IMR-90 (cell line): Measurements from ENCODE around the gene KRTAP5-6. TPM values are rescaled to one million over a fixed set of nuclear protein-coding genes. Genes with fewer than 3 reads are reported as not detected.

Experiments used
- ATAC-seq: fragments of 200-7000 bp; cut with Tn5 transposase; 2 replicates; pipeline ENCODE4 v1.9.1; 2020; ENCODE audit warnings: low read depth, mild to moderate bottlenecking, moderate library complexity
- BruUV-seq: library from RNA; stranded (reverse); fragments of 400-500 nt; replicated peaks from 2 replicates; lab custom pipeline; 2021; lab: Mats Ljungman, UMichigan
- CTCF ChIA-PET: fragments of 300-600 bp; formaldehyde crosslinking; extraction: SDS; loops from one replicate; lab custom pipeline; 2021; ENCODE audit warnings: antibody characterized with exemption; lab: Yijun Ruan, JAX
- POLR2A ChIA-PET: fragments of 300-600 bp; sonication (Branson Sonifier 250); formaldehyde crosslinking; loops from one replicate; lab custom pipeline; 2022; ENCODE audit warnings: antibody characterized with exemption; ENCODE audit not compliant: unreplicated experiment; lab: Charles Lee
- DNase-seq: peaks from one replicate; pipeline ENCODE4 v3.0.0; 2013
- H2AFZ ChIP-seq: replicated peaks from 2 replicates; pipeline ENCODE3; 2013; ENCODE audit warnings: low read length, mild to moderate bottlenecking; ENCODE audit not compliant: poor library complexity
- H2AK5ac ChIP-seq: 2 replicates; pipeline ENCODE4 v1.6.1; 2013; ENCODE audit warnings: low read depth, low read length, inconsistent platforms
- H2AK9ac ChIP-seq: replicated peaks from 2 replicates; pipeline ENCODE3; 2013; ENCODE audit warnings: mild to moderate bottlenecking, low read depth, low read length, moderate library complexity; ENCODE audit not compliant: poor library complexity
- H2BK120ac ChIP-seq: 2 replicates; pipeline ENCODE4 v1.6.1; 2013; ENCODE audit warnings: low read depth, low read length, inconsistent platforms
- H2BK15ac ChIP-seq: 3 replicates; pipeline ENCODE4 v1.6.1; 2013; ENCODE audit warnings: low read depth, low read length, inconsistent platforms
- H2BK20ac ChIP-seq: 2 replicates; pipeline ENCODE4 v1.6.1; 2013; ENCODE audit warnings: low read depth, mild to moderate bottlenecking, inconsistent platforms, low read length, moderate library complexity
- H2BK5ac ChIP-seq: 2 replicates; pipeline ENCODE4 v1.6.1; 2013; ENCODE audit warnings: mild to moderate bottlenecking, low read depth, low read length, inconsistent platforms; ENCODE audit not compliant: poor library complexity, severe bottlenecking
- H3K14ac ChIP-seq: replicated peaks from 2 replicates; pipeline ENCODE4 v1.6.1; 2013; ENCODE audit warnings: low read depth, low read length, inconsistent platforms
- H3K18ac ChIP-seq: 2 replicates; pipeline ENCODE4 v1.6.1; 2013; ENCODE audit warnings: low read depth, low read length, control low read depth
- H3K23ac ChIP-seq: 2 replicates; pipeline ENCODE4 v1.6.1; 2013; ENCODE audit warnings: low read depth, low read length, inconsistent platforms
- H3K27ac ChIP-seq: 2 replicates; pipeline ENCODE4 v1.5.1; 2013; ENCODE audit warnings: mild to moderate bottlenecking, control low read depth, low read length; ENCODE audit not compliant: insufficient read depth
- H3K27me3 ChIP-seq: 2 replicates; pipeline ENCODE4 v1.6.1; 2013; ENCODE audit warnings: low read length; ENCODE audit not compliant: control insufficient read depth, insufficient read depth
- H3K36me3 ChIP-seq: 2 replicates; pipeline ENCODE4 v1.6.1; 2013; ENCODE audit warnings: low read length, mixed read lengths; ENCODE audit not compliant: control insufficient read depth, insufficient read depth
- H3K4ac ChIP-seq: 2 replicates; pipeline ENCODE4 v1.6.1; 2013; ENCODE audit warnings: low read depth, low read length, inconsistent platforms
- H3K4me1 ChIP-seq: 2 replicates; pipeline ENCODE4 v1.6.1; 2013; ENCODE audit warnings: low read length, mixed read lengths; ENCODE audit not compliant: control insufficient read depth, insufficient read depth
- H3K4me2 ChIP-seq: 2 replicates; pipeline ENCODE4 v1.6.1; 2013; ENCODE audit warnings: low read depth, mild to moderate bottlenecking, control low read depth, low read length, moderate library complexity
- H3K4me3 ChIP-seq: 2 replicates; pipeline ENCODE4 v1.5.1; 2013; ENCODE audit warnings: low read depth, mild to moderate bottlenecking, control low read depth, low read length, moderate library complexity; ENCODE audit not compliant: insufficient read depth
- H3K56ac ChIP-seq: 2 replicates; pipeline ENCODE4 v1.6.1; 2013; ENCODE audit warnings: low read length, inconsistent platforms; ENCODE audit not compliant: insufficient read depth; ENCODE audit errors: extremely low read depth
- H3K79me1 ChIP-seq, 2 experiments: 2 replicates each; pipeline ENCODE4 v1.6.1; 2013; ENCODE audit warnings: low read length in 2 of 2, inconsistent platforms in 1 of 2, low read depth in 1 of 2
- H3K9ac ChIP-seq: 2 replicates; pipeline ENCODE4 v1.6.1; 2013; ENCODE audit warnings: low read depth, low read length, control low read depth
- H3K9me1 ChIP-seq: 2 replicates; pipeline ENCODE4 v1.6.1; 2013; ENCODE audit warnings: low read length, inconsistent platforms; ENCODE audit not compliant: insufficient read depth
- H3K9me3 ChIP-seq: 2 replicates; pipeline ENCODE4 v1.6.1; 2013; ENCODE audit warnings: low read length; ENCODE audit not compliant: control insufficient read depth, insufficient read depth
- H4K20me1 ChIP-seq: 2 replicates; pipeline ENCODE4 v1.6.1; 2013; ENCODE audit warnings: low read length, inconsistent platforms; ENCODE audit not compliant: insufficient read depth
- H4K5ac ChIP-seq: 2 replicates; pipeline ENCODE4 v1.6.1; 2013; ENCODE audit warnings: mild to moderate bottlenecking, low read depth, low read length, control low read depth
- H4K8ac ChIP-seq, 2 experiments: 2 replicates each; pipeline ENCODE4 v1.6.1; 2013; ENCODE audit warnings: low read depth in 2 of 2, low read length in 2 of 2, control low read depth in 1 of 2, inconsistent platforms in 1 of 2
- H4K91ac ChIP-seq: 2 replicates; pipeline ENCODE4 v1.6.1; 2013; ENCODE audit warnings: low read depth, low read length, inconsistent platforms; ENCODE audit not compliant: insufficient read depth
- FOS ChIP-seq: fragments of 150-350 bp; IDR thresholded peaks from 2 replicates; pipeline ENCODE4 v1.6.1; 2016; ENCODE audit warnings: low read depth, low read length
- WGBS, 2 experiments: methylation state at CpG; one replicate each; pipeline versions ENCODE4 v1.1.5 to v1.1.7; 2013; ENCODE audit warnings: missing lambda C conversion rate in 2 of 2; ENCODE audit not compliant: insufficient read length in 1 of 2; ENCODE audit errors: extremely low coverage in 2 of 2; 5-methylcytosine and 5-hydroxymethylcytosine counted together
- dilution Hi-C: fragments of 300-500 bp; cut with HindIII; formaldehyde crosslinking; loops from one replicate; pipeline ENCODE4 v1.14.3; 2018; ENCODE audit warnings: low sequenced_read_pairs; ENCODE audit not compliant: unreplicated experiment
- in situ Hi-C: fragments of 300-500 bp; cut with MboI; formaldehyde crosslinking; loops from 3 replicates; pipeline ENCODE4 v1.14.3; 2019; ENCODE audit warnings: low sequenced_read_pairs, inconsistent platforms, mixed read lengths
- intact Hi-C: fragments of 100-400 bp; cut with micrococcal nuclease; formaldehyde crosslinking; loops from 2 replicates; pipeline ENCODE4 v1.10.0; 2022
- polyA plus RNA-seq, 3 experiments: library from polyadenylated mRNA; depleted of rRNA; stranded (reverse); fragments of >200 nt; gene quantifications; 2 replicates each; pipeline ENCODE4 v1.2.3, GENCODE V29; 2012; ENCODE audit warnings: low replicate concordance in 1 of 3
- total RNA-seq: library from RNA; depleted of rRNA; stranded (reverse); fragments of >200 nt; gene quantifications from 2 replicates; pipeline ENCODE4 v1.2.3, GENCODE V29; 2012

KRTAP5-6 gene
- total and polyA plus RNA-seq, 2 of the 4 experiments (the other 2 are of a cell fraction), result not detected

DNA sequence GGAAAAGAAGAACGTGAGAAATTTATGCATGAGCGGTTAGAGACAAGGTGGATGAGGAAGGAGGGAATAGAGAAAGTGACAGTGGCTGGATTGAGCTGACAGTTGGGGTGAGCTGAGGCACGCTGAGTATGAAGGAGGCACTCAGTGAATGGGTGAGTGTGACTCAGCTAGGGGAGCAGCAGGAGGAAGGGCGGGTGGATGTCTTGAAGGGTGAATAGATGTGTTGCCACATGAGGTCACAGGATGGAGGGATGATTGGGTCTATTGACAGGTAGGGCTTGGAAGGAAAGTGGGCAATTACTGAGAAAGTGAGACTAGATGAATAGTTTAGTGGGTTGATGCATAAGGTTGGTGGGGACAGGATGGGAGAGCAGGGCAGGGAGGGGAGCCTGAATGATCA lies 45.4 kb downstream of the KRTAP5-6 start:
- Histone ChIP-seq H4K91ac (no peak overlapping the region), H2BK15ac (no peak overlapping the region), H2AK5ac (no peak overlapping the region), H2AK9ac (no peak overlapping the region), H3K4ac (no peak overlapping the region), H3K9ac (no peak overlapping the region), H3K56ac (no peak overlapping the region), H4K8ac (no peak overlapping the region), H3K27ac (no peak overlapping the region), H4K5ac (no peak overlapping the region), H3K9me1 (0 out of 2 replicates have a peak, but pooled peaks cover 4% of the 10 kb centered on the region), H2BK5ac (no peak overlapping the region), H3K27me3 (peaks cover 24% of the 10 kb centered on the region), H3K79me1 (no peaks in the 10 kb centered on the region), H4K20me1 (no peaks in the 10 kb centered on the region), H3K4me1 (no peaks in the 10 kb centered on the region), H2BK120ac (no peak overlapping the region), H3K36me3 (no peaks in the 10 kb centered on the region), H3K4me3 (no peak overlapping the region), H3K23ac (no peak overlapping the region), H3K14ac (no peak overlapping the region), H3K4me2 (no peak overlapping the region), H3K18ac (no peak overlapping the region), H2BK20ac (no peak overlapping the region), H3K9me3 (peaks cover 7% of the 10 kb centered on the region), H2AFZ (peak overlapping the region; percentile 15)
- dilution Hi-C loops (no loop called here), in situ Hi-C loops (no loop called here), intact Hi-C loops (no loop called here)
- no peak for TF ChIP-seq FOS
- DNase-seq (no peak), ATAC-seq (no peak)
- no TSS peak for BruUV-seq
- ChIA-PET CTCF (no interaction called here), POLR2A (no interaction called here)
- WGBS, 2 experiments, result 50% methylated on average over 2 of the region's 4 CpGs; no CpG with 5 or more reads in 1 of the 2 experiments
